SHP77 treated with DMSO at 0.1 percent for 48 hours (cell line): ENCODE data around the gene TKT.

Experiments used
- DNase-seq: peaks from one replicate; lab custom pipeline; 2025; lab: John Stamatoyannopoulos, UW

The TKT gene

GRCh38 chr3:53240989-53241972 lies 14.5 kb downstream of the TKT start:
- no peak for DNase-seq

GRCh38 chr3:53239800-53240199 lies 16.0 kb downstream of the TKT start:
- DNase-seq: no peak

GRCh38 chr3:53238886-53239285 lies 16.9 kb downstream of the TKT start:
- no peak for DNase-seq

- no peak for DNase-seq
These were observed 17.6 kb downstream of the TKT start for GRCh38 chr3:53238051-53238850.

- peak; percentile 37 for DNase-seq
These were observed 19.5 kb downstream of the TKT start for GRCh38 chr3:53236112-53236841.

GRCh38 chr3:53235545-53235944 lies 20.3 kb downstream of the TKT start:
- no peak for DNase-seq

- DNase-seq: no peak
These were observed 21.0 kb downstream of the TKT start for GRCh38 chr3:53234841-53235232.

GRCh38 chr3:53234130-53234840 lies 21.5 kb downstream of the TKT start:
- no peak for DNase-seq

- DNase-seq: peak; percentile 28
These were observed 23.0 kb downstream of the TKT start for GRCh38 chr3:53232641-53233377.

- no peak for DNase-seq
These were observed 24.0 kb downstream of the TKT start for GRCh38 chr3:53231532-53232511.

- no peak for DNase-seq
These were observed 25.0 kb downstream of the TKT start for GRCh38 chr3:53230789-53231188.

- no peak for DNase-seq
These were observed 25.7 kb downstream of the TKT start for GRCh38 chr3:53230041-53230621.

- DNase-seq: no peak
These were observed 26.2 kb downstream of the TKT start for GRCh38 chr3:53229606-53230005.

GRCh38 chr3:53229171-53229570 lies 26.7 kb downstream of the TKT start:
- DNase-seq: no peak

- no peak for DNase-seq
These were observed 27.6 kb downstream of the TKT start for GRCh38 chr3:53227993-53228885.

- no peak for DNase-seq
These were observed 28.9 kb downstream of the TKT start for GRCh38 chr3:53226841-53227407.

- DNase-seq: no peak
These were observed 29.5 kb downstream of the TKT start for GRCh38 chr3:53226142-53226840.
